ENCODE results near the gene GNAL. TPM values are rescaled to one million over a fixed set of nuclear protein-coding genes. Genes with fewer than 3 reads are reported as not detected.

The GNAL gene
- total RNA-seq, 4 donors from 2014 or later: 4.4 to 35.4 (median 9.1) TPM

GRCh38 chr18:11885278-11885947 lies 196.3 kb downstream of the GNAL start:
- H3K27ac ChIP-seq: no peak overlapping the region
- H3K27me3 ChIP-seq: no peaks in the 10 kb centered on the region
- ATAC-seq: no peak
- peaks cover 0 to 78% of the 10 kb centered on the region in 2 donors for H3K36me3 ChIP-seq
- H3K9me3 ChIP-seq: no peaks in the 10 kb centered on the region
- in situ Hi-C loops (cut with MboI; ENCODE audit: low sequenced_read_pairs in 4 of 4) (no loop called here), intact Hi-C loops (cut with DNase I; ENCODE audit: low total_unique reads) (no loop called here)
- DNase-seq: no peak
- no peak for TF ChIP-seq CTCF (IDR thresholded peaks at IDR 0.05 in 4 of 5, conservative IDR thresholded peaks at IDR 0.05 in 1 of 5)
- no peak for TF ChIP-seq POLR2A (IDR thresholded peaks at IDR 0.05)
- H3K4me1 ChIP-seq: no peaks in the 10 kb centered on the region
- H3K4me3 ChIP-seq: no peak overlapping the region

- intact Hi-C loops (cut with DNase I; ENCODE audit: low total_unique reads) (no loop called here), in situ Hi-C loops (cut with MboI; ENCODE audit: low sequenced_read_pairs in 4 of 4) (no loop called here)
- H3K4me3 ChIP-seq: no peak overlapping the region
- no peak overlapping the region for H3K27ac ChIP-seq
- no peaks in the 10 kb centered on the region for H3K4me1 ChIP-seq
- DNase-seq (no peak), ATAC-seq (no peak)
- peaks cover 0 to 85% of the 10 kb centered on the region in 2 donors for H3K36me3 ChIP-seq
- no peak for TF ChIP-seq POLR2A (IDR thresholded peaks at IDR 0.05)
- no peak for TF ChIP-seq CTCF (IDR thresholded peaks at IDR 0.05 in 4 of 5, conservative IDR thresholded peaks at IDR 0.05 in 1 of 5)
- H3K27me3 ChIP-seq: no peaks in the 10 kb centered on the region
- no peaks in the 10 kb centered on the region for H3K9me3 ChIP-seq
Observed at GRCh38 chr18:11886577-11887110, 197.6 kb downstream of the GNAL start.

GRCh38 chr18:11887328-11888128 lies 198.5 kb downstream of the GNAL start:
- ATAC-seq: no peak

GRCh38 chr18:11888726-11889125 lies 199.7 kb downstream of the GNAL start:
- Histone ChIP-seq H3K27ac (no peak overlapping the region), H3K4me3 (no peak overlapping the region), H3K36me3 (peaks cover 0 to 84% of the 10 kb centered on the region in 2 donors), H3K27me3 (no peaks in the 10 kb centered on the region), H3K4me1 (no peaks in the 10 kb centered on the region), H3K9me3 (no peaks in the 10 kb centered on the region)
- intact Hi-C loops (cut with DNase I; ENCODE audit: low total_unique reads) (no loop called here), in situ Hi-C loops (cut with MboI; ENCODE audit: low sequenced_read_pairs in 4 of 4) (no loop called here)
- DNase-seq (no peak), ATAC-seq (no peak)
- TF ChIP-seq POLR2A (IDR thresholded peaks at IDR 0.05) (no peak), CTCF (IDR thresholded peaks at IDR 0.05 in 4 of 5, conservative IDR thresholded peaks at IDR 0.05 in 1 of 5) (no peak)

More at GRCh38 chr18:11887328-11888128, 198.5 kb downstream of the GNAL start:
- no peaks in the 10 kb centered on the region for H3K4me1 ChIP-seq
- H3K27ac ChIP-seq: no peak overlapping the region
- H3K4me3 ChIP-seq: no peak overlapping the region
- H3K9me3 ChIP-seq: no peaks in the 10 kb centered on the region
- no peaks in the 10 kb centered on the region for H3K27me3 ChIP-seq
- DNase-seq: no peak
- TF ChIP-seq POLR2A (IDR thresholded peaks at IDR 0.05) (no peak), CTCF (IDR thresholded peaks at IDR 0.05 in 4 of 5, conservative IDR thresholded peaks at IDR 0.05 in 1 of 5) (no peak)
- intact Hi-C loops (cut with DNase I; ENCODE audit: low total_unique reads): no loop called here
- in situ Hi-C loops (cut with MboI; ENCODE audit: low sequenced_read_pairs in 4 of 4): no loop called here
- peaks cover 0 to 80% of the 10 kb centered on the region in 2 donors for H3K36me3 ChIP-seq
